Measurements from ENCODE around the gene ESR2.
A peak's percentile ranks its signal among the peaks of the same experiment; 100 is the strongest.
"Not testable (repeated sequence)": the region's sequence is repeated elsewhere in the genome, so short reads cannot be mapped to it uniquely, and the experiment has no call there.

ESR2 gene

GRCh38 chr14:64137657-64138290 is 156.4 kb downstream of the ESR2 start:
- no peak for DNase-seq (ENCODE audit: low spot score)

GRCh38 chr14:64126548-64126947 is 167.6 kb downstream of the ESR2 start:
- no peak for DNase-seq (ENCODE audit: low spot score)

DNA sequence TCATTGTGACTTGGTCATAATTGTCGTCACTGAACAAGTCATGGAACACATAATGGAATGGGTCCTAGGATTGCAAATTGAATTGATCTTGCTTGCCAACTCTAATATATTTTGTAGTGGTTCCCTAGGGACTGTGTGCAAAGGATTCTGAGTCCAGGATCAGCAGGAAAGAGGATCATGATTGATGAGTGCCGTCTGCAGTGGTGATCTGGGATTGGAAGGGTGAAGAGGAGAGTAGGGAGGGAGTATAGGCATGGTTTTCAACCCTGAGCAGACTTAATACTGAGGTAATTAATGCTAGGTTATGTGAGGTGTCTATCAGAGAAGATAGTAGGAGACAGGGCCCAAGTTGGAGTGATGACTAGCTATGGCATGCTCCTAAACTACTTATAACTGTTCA is 168.9 kb downstream of the ESR2 start:
- DNase-seq (ENCODE audit: low spot score), result no peak

- DNase-seq (ENCODE audit: low spot score), result no peak
Measured at GRCh38 chr14:64123241-64123822, 170.8 kb downstream of the ESR2 start.

GRCh38 chr14:64119980-64120379 is 174.2 kb downstream of the ESR2 start:
- no peak for DNase-seq (ENCODE audit: low spot score)

GRCh38 chr14:64119500-64119899 is 174.7 kb downstream of the ESR2 start:
- no peak for DNase-seq (ENCODE audit: low spot score)

- no peak for DNase-seq (ENCODE audit: low spot score)
Measured at GRCh38 chr14:64118892-64119291, 175.3 kb downstream of the ESR2 start.

- not testable (repeated sequence) for DNase-seq (ENCODE audit: low spot score)
Measured at GRCh38 chr14:64118403-64118742, 175.8 kb downstream of the ESR2 start.

DNA sequence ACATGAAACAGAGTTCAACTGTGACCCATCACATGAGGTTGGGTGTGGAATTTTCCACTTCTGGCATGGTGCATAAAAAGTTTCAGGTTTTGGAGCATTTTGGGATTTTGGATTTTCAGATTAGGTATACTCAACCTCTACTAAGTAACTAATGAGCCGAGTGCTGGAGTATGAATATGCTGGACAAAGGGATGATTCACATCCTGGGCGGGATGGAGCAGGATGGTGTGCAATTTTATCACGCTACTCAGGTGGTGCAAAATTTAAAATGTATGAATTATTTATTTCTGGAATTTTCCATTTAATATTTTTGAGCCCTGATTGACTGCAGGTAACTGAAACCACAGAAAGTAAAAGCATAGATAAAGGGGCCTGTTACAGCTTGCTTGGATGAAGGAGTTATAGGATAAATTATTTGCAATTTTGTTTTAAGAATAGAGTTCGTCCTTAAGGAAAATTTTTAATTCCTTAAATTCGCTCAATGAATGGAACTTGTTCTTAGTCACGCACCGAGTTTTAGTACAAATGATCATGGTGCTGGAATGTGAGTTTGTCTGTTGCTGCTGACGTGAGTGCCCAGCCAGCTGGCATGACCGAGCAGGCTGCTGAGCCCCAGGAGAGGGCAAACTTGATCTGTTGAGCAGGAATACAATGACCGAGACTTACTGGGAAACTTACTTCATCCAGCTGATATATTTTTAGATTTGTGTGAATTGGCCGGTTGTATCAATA is 176.3 kb downstream of the ESR2 start:
- no peak for DNase-seq (ENCODE audit: low spot score)

DNA sequence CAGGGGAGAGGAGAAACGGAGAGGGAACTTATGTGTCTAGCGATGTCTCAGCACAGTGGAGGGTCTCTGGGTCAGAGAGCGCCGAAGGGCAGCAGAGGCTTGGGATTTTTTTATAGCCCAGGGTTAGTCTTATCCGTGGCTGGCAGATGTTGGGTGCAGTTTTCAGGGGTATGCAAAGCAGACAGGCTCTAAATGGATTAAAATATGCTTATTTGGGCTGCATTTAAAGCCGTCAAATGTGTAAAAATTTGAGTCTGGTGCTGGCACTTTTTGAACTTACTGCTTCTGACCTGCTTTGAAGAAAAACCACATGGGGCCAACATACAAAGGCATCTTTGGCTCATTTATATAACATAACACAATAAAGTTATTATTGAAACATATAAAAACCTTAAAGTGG is 178.8 kb downstream of the ESR2 start:
- no peak for DNase-seq (ENCODE audit: low spot score)

DNA sequence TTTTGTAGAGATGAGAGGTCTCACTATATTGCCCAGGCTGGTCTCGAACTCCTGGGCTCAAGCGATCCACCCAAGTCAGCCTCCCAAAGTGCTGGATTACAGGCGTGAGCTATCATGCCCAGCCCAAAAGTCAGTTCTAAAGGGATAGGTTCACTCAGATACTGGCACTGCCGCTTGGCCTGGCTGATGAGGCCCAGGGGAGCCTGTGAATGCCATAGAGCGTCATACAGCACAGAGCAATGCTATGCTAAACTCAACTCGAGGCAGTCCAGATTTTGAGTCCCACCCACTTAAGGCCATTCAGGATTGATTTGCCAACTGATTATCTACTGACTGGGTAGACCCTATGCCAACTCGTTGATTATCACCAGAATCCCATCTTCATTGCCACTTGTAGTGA is 179.4 kb downstream of the ESR2 start:
- no peak for DNase-seq (ENCODE audit: low spot score)

DNA sequence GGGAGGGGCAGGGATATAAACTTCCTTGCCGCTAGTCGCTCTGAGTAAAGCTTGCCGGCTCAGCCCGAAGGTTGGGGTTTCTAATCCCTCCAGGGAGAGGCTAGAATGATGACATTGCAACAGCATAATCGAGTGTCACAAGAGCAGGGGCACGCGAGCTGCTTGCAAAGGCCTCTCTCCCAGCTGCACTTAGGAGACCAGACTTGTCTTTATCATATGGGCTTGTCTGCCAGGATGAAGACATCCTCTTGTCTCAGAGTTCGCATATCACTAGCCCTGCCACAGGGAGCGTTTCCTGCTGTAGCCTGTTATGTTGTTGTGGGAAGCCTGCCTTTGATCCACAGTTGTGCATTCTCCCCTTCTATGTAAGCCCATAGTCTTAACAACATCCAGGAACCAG is 180.0 kb downstream of the ESR2 start:
- DNase-seq (ENCODE audit: low spot score), result no peak

DNA sequence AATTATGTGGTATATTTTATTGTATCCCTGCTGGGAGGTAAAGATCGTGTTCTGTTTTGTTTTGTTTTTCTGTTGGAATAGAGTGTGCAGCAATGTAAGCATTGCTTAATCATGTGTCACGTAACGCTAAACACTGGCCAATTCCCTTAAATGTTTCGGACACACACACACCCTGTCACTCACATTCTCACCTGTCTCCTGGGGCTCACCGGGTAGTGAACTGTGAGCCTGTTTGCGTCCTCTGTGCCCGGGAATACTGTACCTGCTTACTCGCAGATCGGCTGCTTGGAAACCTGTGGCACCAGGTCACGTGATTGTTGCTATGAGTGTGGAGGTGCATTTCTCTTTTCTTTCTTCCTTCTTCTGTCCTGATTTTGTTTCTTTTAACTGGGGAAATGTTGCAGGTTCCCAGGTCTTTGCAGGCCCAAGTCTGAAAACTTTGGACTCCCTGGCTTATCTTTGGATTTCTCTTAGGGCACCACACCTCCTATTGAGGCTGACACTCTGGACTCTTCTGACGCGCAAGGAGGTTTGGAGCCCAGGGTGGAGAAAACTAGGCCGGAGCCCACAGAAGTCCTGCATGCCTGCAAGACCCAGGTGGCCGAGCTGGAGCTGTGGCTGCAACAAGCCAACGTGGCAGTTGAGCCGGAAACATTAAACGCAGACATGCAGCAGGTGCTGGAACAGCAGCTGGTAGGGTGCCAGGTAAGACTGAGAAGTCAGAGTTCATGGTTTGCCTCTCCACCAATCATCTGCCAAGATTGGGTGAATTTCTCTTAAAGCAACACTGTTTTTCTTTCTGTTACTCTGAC is 181.1 kb downstream of the ESR2 start:
- no peak for DNase-seq (ENCODE audit: low spot score)

- DNase-seq (ENCODE audit: low spot score), result no peak
Measured at GRCh38 chr14:64110802-64111201, 183.4 kb downstream of the ESR2 start.

DNA sequence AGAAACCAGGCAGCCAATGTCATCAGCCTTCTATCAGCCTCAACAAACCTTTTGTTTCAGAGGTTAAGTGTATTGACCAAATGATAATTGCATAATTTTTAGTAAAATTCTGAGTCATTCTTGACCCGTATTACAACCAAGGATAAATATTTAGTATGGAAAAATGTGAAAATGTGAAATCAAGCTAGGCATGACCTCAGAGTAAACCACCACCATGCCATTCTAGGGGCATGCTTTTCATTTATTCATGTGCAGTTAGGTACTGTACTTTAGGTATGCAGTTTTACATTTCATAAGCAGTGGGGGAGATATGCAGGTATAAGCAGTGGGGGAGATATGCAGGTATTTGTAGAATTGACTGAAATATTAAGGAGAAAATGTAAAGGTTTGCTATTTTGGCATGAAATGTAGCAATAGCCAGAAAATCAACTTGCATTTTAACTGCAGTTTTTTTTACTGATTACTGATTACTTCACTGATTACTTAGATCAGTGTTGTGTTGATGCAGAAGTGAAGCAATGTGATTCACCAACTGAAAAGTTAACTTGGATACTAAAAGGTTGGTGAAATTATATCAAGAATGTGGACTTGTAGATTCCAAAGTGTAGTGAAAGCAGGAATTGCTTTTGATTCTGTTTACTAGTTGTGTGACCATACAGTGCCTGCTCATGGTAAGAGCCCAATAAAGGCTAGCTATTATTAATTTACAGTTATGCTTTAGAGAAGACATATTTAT is 184.2 kb downstream of the ESR2 start:
- no peak for DNase-seq (ENCODE audit: low spot score)

DNA sequence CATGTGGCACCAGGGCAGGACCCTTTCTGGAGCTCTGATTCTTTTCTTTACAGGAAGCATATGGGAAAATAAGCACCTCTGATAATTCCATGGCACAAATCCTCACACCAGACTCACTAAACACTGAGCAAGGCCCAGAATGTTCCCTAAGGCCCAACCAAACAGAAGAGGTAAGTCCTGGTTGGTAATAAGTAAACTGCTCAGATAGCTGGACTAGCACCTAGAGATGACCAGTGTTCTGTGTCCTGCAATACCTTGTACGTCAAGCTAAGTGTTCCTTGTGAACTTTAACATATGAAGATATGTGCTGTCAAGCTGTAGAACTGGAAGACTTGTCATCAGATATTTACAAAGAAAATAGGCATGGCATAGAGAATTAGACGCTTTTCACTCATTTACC is 186.7 kb downstream of the ESR2 start:
- no peak for DNase-seq (ENCODE audit: low spot score)

- no peak for DNase-seq (ENCODE audit: low spot score)
Measured at GRCh38 chr14:64098120-64098519, 196.1 kb downstream of the ESR2 start.

DNA sequence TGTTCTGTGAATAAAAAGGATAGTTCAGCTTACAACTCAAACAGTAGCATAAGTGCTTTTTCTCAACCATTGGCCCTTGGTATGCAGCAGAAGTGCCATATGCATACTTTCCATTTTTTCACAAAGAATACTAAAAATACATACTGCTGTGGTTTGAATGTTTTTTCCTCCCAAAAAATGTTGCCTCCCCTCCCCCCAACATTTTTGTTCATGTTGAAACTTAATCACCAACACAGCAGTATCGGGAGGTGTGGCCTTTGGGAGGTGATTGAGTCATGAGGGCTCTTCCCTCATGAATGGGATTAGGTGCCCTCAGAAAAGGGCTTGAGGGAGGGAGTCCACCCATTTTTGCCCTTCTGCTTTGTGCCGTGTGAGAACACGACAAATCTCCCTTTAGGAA is 198.6 kb downstream of the ESR2 start:
- no peak for DNase-seq (ENCODE audit: low spot score)

- no peak for DNase-seq (ENCODE audit: low spot score)
Measured at GRCh38 chr14:64092940-64093339, 201.2 kb downstream of the ESR2 start.

DNA sequence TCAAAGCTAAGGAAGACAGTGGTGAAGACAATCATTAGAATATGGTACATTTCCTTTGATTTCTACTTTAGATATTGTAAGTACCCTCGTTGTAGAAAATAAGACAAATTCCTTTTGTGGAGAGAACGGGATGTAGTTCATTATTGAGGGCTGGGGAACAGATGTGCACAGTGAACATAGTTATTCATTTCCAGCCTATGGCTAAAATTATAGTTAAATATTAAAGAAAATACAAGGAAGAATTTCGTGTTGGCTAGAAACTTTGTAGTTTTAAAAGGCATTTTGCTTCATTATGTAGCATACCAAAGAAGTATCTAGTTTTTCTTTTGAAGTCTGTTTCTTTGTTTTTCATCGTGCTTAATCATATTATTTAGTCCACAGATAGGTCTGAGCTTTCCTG is 201.8 kb downstream of the ESR2 start:
- no peak for DNase-seq (ENCODE audit: low spot score)

- no peak for DNase-seq (ENCODE audit: low spot score)
Measured at GRCh38 chr14:64091217-64091616, 203.0 kb downstream of the ESR2 start.

- peak; percentile 51 for DNase-seq (ENCODE audit: low spot score)
Measured at GRCh38 chr14:64089920-64090319, 204.3 kb downstream of the ESR2 start.

All from ecto neural progenitor cell (in vitro differentiated cells).